ENCODE data around the gene RNF133.

DNA sequence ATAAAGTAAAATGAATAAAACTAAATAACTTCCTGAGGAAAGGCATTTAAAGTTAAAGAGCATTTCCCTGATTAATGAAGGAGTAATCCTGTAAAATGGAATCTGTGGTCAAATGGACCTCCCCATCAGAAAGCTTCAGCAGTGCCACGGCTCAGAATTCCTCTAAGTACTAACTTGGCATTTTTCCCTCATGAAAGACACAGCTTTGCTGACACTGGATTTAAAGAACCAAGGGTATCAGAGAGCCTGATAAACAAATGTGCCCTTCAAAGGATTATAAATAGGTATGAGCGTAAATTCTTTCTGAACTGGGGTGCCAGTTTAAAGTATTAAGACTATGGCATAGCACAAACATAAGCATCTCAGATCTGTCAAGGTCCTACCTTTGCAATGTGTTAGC is 28.0 kb upstream of the RNF133 start:
- no peak for TF ChIP-seq EP300 (IDR thresholded peaks at IDR 0.05; ENCODE audit: borderline replicate concordance)
- no peak for TF ChIP-seq CREB1 (IDR thresholded peaks at IDR 0.05; ENCODE audit: low read depth)
- no peak for TF ChIP-seq CEBPB (IDR thresholded peaks at IDR 0.05)
- TF ChIP-seq, protein P1, sequence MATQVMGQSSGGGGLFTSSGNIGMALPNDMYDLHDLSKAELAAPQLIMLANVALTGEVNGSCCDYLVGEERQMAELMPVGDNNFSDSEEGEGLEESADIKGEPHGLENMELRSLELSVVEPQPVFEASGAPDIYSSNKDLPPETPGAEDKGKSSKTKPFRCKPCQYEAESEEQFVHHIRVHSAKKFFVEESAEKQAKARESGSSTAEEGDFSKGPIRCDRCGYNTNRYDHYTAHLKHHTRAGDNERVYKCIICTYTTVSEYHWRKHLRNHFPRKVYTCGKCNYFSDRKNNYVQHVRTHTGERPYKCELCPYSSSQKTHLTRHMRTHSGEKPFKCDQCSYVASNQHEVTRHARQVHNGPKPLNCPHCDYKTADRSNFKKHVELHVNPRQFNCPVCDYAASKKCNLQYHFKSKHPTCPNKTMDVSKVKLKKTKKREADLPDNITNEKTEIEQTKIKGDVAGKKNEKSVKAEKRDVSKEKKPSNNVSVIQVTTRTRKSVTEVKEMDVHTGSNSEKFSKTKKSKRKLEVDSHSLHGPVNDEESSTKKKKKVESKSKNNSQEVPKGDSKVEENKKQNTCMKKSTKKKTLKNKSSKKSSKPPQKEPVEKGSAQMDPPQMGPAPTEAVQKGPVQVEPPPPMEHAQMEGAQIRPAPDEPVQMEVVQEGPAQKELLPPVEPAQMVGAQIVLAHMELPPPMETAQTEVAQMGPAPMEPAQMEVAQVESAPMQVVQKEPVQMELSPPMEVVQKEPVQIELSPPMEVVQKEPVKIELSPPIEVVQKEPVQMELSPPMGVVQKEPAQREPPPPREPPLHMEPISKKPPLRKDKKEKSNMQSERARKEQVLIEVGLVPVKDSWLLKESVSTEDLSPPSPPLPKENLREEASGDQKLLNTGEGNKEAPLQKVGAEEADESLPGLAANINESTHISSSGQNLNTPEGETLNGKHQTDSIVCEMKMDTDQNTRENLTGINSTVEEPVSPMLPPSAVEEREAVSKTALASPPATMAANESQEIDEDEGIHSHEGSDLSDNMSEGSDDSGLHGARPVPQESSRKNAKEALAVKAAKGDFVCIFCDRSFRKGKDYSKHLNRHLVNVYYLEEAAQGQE (IDR thresholded peaks at IDR 0.05; ENCODE audit: low read depth) = no peak
- TF ChIP-seq, protein P2, sequence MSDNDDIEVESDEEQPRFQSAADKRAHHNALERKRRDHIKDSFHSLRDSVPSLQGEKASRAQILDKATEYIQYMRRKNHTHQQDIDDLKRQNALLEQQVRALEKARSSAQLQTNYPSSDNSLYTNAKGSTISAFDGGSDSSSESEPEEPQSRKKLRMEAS (IDR thresholded peaks at IDR 0.05) = no peak
- no peak for TF ChIP-seq YY1 (IDR thresholded peaks at IDR 0.05; ENCODE audit: low read depth)
- TF ChIP-seq ZBTB7A (IDR thresholded peaks at IDR 0.05; ENCODE audit: low read depth) = no peak

Data from Ishikawa (cell line).